HG02642 (cell line): ENCODE measurements around the gene WDR18.
A peak's percentile ranks its signal among the peaks of the same experiment; 100 is the strongest.
"Not testable (repeated sequence)": the region's sequence is repeated elsewhere in the genome, so short reads cannot be mapped to it uniquely, and the experiment has no call there.

Experiments used
- ATAC-seq: cut with Tn5 transposase; IDR thresholded peaks from one replicate; pipeline ENCODE4 v1.9.1; 2021; ENCODE audit warnings: mild to moderate bottlenecking; ENCODE audit not compliant: unreplicated experiment, poor library complexity

WDR18 gene

DNA sequence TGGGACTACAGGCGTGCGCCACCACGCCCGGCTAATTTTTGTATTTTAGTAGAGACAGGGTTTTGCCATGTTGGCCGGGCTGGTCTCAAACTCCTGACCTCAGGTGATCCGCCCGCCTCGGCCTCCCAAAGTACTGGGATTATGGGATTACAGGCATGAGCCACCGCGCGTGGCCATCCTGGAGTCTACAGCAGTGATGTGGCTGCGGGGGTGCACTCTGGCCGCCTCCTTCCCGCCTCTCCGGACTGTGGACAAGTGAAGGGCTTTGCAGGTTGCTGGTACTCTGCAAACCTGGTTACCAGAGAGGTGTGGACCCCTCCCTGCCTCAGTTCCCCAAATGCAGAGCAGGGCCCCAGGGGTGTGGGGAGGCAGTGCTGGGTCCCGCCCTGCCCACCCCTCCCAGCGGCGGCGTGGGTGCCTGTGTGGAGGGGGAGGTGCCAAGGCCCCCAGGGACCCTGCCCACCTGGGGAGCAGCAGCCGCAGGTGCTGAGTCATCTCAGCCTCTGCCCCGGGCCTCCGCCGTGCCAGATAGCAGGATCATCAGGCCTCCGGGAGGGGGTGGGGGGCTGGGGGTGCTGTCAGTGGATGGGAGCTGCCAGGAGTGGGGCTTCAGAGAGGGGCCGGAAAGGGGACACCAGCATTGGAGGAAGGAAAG, 35.2 kb upstream of the WDR18 start:
- ATAC-seq = no peak

DNA sequence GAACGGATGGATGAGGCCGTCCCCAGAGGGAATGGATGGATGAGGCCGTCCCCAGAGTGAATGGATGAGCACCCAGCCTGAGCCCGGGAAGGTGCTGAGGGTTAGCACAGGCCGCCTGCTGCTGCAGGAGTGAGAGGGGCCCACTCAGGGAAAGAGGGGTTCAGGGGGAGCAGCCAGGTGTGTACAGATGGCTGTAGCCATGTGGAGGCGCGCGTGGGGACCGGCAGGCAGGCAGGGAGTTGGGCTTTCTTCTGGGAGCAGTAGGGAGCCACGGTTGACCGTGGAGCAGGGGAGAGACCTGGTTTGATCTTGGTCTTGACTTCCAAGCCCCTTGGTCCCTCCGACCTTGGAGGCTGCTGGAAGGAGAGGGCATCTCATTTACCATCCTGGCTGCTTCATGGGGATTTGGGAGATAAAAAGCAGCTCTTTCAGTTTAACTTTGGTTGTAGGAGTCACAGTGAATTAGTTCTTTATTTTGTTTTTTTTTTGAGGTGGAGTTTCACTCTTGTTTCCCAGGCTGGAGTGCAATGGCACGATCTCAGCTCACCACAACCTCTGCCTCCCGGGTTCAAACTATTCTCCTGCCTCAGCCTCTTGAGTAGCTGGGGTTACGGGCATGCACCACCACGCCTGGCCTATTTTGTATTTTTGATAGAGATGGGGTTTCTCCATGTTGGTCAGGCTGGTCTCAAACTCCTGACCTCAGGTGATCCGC, 33.6 kb upstream of the WDR18 start:
- ATAC-seq = no peak

DNA sequence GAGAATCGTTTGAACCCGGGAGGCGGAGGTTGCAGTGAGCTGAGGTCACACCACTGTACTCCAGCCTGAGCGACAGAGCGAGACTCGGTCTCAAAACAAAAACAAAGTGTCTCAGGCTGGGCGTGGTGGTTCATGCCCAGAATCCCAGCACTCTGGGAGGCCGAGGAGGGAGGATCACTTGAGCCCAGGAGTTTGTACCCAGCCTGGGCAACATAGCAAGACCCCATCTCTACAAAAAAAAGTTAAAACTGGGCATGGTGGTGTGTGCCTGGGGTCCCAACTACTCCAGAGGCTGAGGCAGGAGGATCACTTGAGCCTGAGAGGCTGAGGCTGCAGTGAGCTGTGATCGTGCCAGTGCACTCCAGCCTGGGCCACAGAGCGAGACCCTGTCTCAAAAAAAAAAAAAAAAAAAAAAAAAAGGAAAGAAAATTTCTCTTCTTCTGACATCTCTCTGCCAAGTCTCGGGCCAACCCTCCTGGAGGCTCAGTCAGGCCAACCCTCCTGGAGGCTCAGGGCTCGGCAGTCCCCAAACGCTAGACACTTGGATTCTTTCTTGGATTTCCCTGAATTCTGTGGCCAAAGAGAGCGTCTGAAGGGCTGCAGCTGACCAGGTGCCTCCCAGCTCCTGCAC, 32.0 kb upstream of the WDR18 start:
- ATAC-seq = no peak

DNA sequence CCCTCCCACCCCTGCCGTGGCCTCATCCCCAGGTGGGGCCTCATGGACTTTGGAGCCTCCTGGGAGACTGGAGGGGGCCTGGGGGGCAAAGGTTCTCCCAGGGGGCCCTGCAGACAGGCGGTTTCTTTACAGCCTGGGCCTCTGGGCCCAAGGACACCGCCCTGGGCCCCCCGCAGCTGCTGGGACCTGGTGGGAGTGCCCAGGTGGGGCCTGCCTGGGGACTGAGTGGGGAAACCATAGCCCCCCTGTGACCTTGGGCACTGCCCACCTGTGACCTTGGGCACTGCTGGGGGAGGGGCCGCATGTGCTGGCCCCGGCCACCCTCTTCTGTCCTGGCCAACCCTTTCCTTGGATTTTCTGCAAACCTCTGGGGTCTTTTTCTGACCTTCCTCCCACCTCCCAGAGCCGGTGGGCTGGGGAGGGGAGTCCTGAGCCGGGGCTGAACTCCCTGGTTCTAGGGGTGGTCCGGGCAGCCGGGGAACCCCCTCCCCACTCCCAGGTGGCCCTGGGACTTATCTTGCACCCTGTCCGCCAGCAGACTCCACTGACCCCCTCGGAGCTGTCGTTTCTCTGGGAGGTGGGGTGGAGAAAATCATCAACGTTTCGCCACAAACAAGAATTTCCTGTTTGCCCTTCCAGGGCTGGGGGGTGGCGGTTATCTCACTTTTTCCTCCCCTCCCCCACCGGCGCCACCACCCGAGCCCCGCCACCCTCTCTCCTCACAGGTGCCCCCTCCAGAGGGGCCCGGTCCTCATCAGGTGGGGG, 31.3 kb upstream of the WDR18 start:
- no peak for ATAC-seq

DNA sequence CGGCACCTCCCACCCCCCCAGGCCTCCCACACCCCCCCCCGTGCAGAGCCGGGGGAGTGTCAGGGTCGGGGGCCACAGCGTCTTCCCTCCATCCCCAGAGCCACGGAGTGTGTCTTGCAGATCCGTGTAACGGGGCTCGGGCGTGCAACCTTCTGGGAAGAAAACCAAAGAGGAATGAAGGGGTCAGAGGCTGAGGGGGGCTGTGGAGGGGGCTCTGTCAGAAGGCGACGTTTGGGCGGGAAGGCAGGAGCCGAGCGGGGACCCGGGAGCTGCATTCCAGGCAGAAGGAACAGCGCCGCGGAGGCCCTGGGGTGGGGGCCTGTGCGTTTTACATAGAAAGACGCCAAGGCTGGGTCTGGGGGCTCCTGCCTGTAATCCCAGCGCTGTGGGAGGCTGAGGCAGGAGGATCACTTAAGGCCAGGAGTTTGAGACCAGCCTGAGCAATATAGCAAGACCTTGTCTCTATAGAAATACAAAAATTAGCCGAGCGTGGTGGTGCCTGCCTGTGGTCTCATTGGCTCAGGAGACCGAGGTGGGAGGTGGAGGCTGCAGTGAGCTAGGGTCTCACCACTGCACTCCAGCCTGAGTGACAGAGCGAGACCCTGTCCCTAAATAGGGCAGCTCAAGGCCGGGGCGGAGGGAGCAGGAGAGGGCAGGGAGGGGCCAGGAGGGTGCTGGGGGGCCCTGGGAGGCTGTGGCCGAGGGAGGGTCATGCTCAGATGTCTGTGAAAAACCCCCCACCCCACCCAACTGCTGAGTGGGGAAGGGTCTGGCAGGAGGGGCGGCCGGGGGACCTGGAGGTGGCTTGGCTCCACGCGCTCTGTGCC, 30.5 kb upstream of the WDR18 start:
- no peak for ATAC-seq

DNA sequence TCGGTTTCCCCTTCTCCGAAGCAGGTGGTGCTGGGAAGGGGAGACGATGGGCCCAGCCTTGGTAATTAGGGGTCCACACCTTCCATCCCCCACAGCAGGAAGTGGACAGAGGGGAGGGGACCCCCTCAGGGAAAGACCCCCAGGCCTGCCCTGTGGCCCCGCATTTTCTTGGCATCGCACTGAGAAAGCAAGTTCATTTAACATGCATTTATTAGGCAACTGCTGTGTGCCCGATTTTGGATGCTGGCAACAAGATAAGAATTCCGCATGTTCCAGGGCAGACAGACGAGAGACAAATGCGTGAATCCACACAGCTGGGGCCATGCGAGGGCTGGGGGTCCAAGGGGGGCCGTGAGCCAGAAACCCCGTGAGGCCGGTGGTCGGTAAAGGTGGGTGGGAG, 29.9 kb upstream of the WDR18 start:
- ATAC-seq = no peak

DNA sequence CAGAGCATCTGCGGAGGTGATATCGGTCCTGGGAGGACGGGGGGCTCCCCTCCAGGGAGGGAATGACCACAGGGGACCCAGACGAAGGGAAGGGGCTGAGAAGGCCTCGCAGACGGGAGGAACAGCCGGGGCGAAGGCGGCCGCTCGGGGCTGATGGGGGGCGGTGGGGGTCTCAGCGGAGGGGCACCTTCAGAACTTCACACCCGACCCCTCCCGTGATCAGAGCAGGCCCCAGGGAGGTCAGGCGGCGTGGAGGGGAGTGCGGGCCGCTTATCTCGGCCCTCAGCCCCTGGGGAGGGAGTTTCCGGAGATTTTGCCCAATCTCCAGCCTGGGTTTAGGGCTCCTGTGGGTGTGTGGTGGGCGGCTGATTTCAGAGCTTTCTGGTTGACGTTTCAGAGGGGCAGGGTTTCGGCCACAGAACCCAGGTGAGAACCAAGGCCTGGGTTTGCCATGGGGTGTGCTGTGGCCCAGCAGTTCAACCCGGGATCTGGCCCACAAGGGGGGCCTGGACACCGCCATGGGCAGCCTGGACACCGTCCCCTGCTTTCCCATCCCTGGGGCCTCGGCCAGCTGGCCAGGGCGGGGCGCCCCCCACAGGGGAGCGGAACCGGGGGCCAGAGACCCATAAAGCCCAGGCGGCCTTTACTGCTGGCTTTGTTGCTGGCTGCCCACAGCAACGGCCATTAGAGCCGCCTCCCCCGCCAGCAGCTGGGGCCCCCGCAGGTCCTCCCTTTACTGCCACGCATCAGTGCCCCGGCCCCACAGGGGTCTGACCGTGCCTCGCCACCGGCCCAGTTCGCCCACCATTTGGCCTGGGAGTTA, 29.3 kb upstream of the WDR18 start:
- ATAC-seq = peak; percentile 50

DNA sequence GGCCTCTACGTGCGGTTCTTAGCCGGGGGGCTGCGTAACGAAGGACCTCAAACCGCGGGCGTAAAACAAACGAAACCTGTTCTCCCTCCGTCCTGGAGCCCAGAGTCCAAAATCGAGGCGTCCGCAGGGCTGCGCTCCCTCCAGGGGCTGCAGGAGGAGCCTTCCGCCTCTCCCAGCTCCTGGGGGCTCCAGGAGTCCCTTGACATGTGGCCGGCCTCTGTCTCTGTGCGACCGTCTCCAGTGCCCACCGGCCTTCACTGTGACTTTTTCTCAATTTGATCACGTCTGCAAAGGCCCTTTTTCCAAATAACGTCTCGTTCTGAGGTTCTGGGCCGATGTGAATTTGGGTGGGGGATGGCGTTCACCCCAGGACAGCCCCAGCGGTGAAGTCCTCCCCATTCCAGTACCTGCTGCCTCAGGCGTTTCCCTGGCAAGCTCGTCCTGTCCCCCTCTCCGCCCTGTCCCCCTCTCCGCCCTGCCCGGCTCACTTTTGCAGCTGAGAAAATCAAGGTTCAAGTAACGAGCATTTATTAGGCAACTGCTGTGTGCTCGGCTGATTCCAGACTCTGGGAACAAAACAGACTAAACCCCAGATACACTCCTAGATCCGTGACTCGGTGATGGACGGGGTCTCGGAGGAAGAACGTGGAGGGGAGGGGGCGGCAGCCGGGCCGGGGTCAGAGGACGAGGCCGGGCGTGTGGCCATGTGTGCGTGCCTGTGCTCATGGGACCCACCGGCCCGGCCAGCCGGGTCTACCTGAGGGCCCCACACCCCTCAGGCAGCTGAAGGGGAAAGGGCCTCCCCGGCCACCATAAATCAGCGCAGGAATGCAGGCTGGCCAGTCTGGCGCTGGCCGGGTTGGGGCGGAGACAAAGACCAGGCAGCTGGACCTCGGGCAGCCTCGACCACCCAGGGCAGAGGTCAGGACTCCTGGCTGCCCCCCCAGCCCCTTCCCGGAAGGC, 28.1 kb upstream of the WDR18 start:
- ATAC-seq = no peak

DNA sequence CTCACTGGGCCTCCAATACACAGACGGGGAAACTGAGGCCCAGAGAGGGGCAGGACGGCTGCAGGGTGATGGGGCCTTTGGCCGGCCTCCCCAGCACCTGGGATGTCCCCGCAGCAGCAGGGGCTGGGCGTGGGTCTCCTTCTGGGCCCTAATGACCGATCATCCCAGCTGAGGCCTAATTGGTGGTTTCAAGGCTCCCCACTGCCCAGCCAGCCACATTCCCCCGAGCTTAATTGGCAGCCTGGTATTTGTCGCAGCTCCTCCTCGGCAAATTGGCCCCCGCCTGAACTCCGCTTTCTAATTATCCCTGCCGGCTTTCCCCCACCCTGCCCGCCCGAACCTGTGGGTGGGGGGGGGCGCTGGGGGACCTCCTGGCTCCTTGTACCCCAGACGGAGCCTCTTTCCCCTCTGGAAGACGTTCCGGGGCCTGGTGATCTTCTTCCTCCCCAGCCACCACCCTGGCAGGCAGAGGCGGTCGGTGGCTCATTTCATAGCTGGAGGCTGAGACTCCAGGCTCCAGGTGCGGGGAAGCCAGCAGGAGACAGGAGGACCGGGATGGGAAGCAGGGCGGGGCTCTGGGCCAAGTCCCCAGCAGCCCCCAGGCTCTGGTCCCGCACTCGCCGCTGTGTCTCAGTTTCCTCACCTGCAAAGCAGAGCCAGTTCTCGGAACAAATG, 27.2 kb upstream of the WDR18 start:
- ATAC-seq = no peak

DNA sequence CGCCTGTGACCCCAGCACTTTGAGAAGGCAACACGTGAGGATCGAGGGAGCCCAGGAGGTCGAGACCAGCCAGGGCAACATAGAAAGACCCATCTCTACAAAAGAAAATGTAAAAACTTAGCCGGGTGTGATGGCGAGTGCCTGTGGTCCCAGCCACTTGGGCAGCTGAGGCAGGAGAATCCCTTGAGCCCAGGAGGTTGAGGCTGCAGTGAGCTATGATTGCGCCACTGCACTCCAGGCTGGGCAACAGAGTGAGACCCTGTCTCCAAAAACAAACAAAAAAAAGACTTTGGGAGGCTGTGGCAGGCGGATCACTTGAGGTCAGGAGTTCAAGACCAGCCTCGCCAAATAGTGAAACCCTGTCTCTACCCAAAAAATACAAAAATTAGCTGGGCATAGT, 26.6 kb upstream of the WDR18 start:
- not testable (repeated sequence) for ATAC-seq

DNA sequence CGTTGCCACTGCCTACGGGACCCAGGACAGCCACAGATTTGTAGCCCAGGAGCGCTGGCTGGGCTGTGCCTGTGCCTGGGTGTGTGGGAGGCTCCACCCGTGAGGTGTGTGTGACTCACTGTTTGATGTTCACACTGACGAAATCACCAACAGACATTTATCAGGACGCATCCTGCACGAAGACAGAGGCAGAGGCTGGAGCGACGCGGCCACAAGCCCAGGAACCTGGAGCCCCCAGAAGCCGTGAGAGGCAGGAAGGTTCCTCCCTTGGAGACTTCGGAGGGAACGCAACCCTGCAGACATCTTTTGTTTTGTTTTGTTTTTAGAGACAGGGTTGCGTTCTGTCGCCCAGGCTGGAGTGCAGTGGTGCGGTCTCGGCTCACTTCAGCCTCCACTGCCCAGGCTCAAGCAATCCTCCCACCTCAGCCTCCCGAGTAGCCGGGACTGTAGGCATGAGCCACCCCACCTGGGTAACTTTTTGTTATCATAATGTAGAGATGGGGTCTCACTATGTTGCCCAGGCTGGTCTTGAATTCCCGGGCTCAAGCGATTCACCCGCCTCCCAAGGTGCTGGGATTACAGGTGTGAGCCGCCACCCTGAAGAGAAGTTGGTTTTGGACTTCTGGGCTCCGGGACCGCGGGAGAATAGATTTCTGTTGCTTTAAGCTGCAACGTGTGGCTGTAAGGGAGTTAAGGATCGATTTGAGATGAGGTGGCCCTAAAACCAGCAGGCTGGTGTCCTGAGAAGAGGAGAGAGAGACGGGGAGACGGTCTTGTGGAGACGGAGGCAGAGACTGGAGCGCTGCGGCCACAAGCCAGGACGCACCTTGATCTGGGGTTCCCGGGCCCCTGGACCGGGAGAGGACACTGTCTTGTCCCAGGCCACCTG, 24.9 kb upstream of the WDR18 start:
- no peak for ATAC-seq

DNA sequence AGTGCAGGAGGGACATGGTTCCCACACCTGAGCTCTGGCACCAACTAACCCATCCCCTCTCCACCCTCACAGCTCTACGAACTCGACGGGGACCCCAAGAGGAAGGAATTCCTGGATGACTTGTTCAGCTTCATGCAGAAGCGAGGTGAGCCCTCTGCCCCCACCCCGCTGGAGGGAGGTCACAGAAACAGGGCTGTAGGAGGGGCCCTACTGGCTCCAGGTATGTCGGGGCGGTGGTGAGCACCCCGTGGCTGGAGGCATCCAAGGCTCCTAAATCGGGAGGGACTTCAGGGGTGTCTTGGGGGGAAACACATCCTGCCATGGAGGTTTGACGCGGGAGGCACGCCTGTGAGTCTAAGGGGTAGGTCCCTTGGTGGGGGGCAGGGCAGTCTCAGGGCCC, 24.1 kb upstream of the WDR18 start:
- no peak for ATAC-seq

DNA sequence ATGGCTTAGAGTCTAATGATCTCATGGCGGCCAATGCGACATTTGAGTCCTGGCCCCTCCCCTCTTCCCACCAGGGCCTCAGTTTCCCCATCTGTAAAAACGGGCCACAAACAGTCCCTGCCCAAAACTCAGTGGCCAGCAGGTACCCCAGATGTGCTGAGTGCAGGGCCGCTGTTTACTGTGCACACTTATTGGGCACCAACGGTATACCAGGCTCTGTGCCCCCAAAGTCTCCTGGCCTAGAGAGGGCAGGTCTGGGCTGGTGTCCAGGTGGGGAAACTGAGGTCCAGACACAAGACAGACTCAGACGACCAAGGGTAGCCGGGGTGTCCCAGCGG, 23.6 kb upstream of the WDR18 start:
- ATAC-seq = no peak

DNA sequence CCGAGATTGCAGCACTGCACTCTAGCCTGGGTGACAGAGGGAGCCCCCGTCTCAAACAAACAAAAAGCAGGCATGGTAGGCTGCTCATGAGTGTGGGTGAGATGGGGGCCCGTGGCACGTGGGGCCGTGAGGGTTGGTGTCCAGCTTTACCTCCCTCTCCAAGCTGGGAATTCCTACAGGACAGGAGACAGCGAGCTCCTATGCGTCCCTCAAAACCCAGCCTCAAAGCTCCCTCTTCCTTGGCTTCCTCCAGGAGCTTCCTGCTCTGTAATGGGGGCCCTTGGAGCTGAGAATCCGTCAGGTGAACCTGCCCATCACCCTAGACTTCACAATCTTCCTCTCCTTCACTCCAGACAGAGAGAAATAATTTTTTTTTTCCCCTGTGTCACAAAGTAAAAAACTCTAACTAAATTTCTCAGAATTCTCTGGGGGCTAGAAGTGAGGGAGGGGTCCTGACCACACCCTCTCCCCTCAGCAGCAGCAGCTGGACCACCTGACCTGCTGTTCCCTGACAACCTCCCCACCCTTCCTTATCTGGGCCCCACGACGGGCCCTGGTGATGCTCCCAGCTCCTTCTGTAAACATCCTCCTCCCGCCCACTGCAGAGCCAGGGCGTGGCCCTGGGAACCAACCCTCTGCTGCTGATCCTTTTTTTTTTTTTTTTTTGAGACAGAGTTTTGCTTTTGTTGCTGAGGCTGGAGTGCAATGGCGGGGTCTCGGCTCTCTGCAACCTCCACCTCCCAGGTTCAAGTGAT, 22.1 kb upstream of the WDR18 start:
- ATAC-seq = no peak

DNA sequence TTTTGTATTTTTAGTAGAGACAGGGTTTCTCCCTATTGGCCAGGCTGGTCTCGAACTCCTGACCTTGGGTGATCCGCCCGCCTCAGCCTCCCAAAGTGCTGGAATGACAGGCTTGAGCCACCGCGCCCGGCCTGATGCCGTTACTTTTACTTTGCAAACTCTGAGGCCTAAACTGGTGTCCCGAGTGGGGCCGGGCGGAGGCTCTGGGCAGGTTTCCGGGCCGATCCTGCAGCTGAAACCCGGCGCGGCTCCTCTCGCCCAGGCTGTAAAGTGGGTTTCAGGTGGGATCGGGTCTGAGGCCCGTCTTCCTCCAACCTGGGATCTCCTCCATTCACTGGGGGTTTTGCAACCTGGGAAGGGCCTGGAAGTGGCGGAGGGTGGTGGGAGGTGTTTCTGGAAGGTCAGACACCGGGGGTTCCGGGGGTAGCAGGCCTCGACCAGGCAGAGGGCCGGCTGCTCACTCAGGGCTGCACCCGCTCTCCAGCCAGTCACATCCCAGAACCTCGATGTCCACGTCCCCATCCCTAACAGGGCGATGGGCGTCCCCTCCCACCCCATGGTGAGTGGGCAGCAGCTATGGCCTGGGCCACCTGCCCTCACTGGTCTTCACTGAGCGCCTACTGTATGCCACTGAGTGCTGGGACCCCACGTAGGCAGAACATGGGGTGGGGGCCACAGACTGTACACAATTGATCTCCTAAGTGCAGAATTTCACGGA, 21.3 kb upstream of the WDR18 start:
- no peak for ATAC-seq
